NCI-H2227 (cell line): ENCODE data around the gene DLL4.

Experiments
- DNase-seq: peaks from one replicate; lab custom pipeline; 2025; ENCODE audit not compliant: unreplicated experiment; lab: John Stamatoyannopoulos, UW

The DLL4 gene

DNA sequence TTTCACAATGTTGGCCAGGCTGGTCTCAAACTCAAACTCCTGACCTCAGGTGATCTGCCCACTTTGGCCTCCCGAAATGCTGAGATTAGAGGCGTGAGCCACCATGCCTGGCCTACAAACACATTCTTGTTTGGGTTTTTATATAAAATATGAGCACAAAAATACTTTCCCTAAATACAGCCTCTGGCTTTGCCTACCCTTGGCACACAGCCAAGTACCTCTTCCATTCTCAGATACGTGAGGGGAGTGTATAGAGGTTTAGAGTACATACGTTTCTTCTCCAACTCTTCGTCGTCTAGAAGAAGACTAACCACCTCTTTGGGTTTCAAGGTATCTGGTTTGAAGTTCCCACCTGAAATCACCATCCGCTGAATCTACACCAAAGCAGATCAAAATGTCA is 57.7 kb downstream of the DLL4 start:
- no peak for DNase-seq

GRCh38 chr15:40988156-40988555 is 59.0 kb downstream of the DLL4 start:
- no peak for DNase-seq
